NCI-H187 treated with DMSO at 0.1 percent for 48 hours (cell line): ENCODE measurements around the gene KCNJ13.

ENCODE experiments used
- DNase-seq: peaks from one replicate; lab custom pipeline; 2025; lab: John Stamatoyannopoulos, UW

Gene KCNJ13

GRCh38 chr2:232776435-232776834, at the start of gene KCNJ13:
TSS of gene KCNJ13 (minus strand) at chr2:232776565. CDS start at chr2:232771362, 5,203 bp downstream.
- no peak for DNase-seq

- DNase-seq: no peak
Observed at GRCh38 chr2:232817756-232818155, 41.4 kb upstream of the KCNJ13 start.

GRCh38 chr2:232816657-232817056, 40.3 kb upstream of the KCNJ13 start:
- peak; percentile 31 for DNase-seq

DNA sequence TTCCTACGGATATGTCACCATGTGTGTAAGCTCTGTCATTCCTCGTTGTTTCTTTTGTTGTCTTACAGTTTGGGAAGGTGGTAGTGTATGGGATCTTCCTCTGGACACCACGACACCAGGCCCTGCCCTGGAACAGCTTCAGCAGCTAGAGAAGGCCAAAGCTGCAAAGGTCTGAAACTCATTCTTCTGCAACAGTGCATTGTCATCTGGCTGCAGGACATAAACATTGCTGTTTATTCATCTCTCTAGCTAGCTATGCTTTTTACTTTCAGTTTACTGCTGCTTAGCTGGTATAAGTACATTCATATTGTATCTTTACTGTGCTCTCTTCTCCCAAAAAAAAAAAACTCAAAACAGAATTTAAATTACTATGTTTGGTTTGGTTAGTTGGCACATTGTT, 39.2 kb upstream of the KCNJ13 start:
- no peak for DNase-seq

DNA sequence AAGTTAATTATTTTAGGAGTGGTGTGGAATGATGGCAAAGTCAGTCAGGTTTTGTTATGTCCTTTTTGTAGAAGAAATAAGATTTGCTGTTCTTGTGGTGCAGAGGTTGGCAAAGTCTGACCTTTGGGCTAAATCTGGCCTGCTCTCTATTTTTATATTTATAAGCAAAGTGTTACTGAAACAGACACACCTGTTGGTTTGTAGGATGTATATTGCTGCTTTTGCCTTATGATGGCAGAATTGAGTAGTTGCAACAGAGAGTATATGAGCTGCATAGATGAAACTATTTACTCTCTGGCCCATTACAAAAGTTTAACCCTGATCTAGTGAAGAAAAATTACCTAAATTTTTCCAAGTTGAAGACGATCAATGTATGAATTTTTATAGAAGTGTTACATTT, 34.1 kb upstream of the KCNJ13 start:
- no peak for DNase-seq

DNA sequence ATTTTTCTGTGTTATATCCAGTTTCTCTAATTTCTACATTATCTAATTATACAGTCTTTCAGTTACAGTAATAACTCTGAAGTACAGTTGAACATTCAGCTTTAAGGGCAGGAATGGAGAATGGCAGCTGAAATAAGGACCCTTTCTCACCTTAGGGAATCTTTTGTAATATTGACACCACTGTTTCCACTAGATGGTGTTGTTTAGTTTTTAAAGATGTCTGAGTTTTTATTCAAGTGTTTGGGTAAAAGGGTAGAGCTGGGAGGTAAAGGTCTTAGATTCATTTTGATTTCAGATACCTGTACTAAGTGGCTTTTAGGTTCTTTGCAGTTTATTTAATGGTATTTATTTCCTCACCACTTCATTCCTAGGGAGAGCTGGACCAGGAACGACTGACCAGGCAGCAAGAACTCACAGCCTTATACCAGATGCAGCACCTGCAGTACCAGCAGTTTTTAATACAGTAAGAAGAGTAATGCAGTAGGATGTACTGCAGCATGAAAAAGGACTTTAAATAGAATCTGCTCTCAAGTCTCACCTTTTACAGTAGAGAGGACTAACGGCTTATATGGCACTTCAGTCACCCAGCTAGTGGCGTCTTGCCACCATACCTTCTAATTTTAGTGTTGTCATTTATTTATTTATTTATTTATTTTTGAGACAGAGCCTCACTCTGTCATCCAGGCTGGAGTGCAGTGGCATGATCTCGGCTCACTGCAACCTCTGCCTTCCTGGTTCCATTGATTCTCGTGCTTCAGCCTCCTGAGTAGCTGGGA, 33.2 kb upstream of the KCNJ13 start:
- no peak for DNase-seq

DNA sequence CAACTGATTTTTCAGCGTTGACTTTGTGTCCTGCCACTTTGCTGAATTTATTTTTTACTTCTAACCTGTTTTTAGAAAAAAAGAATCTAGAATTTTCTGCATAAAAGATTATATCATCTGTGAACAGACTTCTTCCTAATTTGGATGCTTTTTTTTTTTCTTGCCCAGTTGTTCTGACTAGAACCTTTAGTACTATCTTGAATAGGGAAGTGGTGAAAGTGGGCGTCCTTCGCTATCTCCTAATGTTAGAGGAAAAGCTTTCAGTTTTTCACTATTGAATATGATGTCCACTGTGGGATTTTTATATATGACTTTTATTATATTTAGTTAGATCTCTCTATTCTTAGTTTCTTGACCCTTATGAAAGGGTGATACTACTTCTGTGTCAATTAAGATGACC, 25.7 kb upstream of the KCNJ13 start:
- DNase-seq: no peak

- no peak for DNase-seq
Observed at GRCh38 chr2:232800166-232800565, 23.8 kb upstream of the KCNJ13 start.

GRCh38 chr2:232798187-232798586, 21.8 kb upstream of the KCNJ13 start:
- no peak for DNase-seq

- DNase-seq: no peak
Observed at GRCh38 chr2:232795920-232796319, 19.6 kb upstream of the KCNJ13 start.

DNA sequence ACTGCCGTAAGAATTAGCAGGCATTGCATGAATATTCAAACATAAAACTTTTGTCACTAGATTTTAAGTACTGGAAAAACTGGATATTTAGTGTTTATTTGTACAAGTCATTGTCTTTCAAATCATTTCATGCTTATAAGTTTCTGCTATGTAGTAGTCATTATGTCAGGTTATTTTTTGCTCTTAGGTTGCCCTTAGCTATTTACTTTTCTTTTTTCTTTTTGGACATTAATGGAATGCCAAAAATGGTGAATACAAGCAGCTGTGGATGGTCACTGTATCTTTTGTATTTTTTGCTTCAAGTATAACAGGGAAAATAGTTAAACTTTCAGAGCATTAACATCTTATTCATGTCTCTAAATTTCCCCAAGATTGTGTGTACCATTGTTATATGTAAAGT, 18.6 kb upstream of the KCNJ13 start:
- no peak for DNase-seq

- no peak for DNase-seq
Observed at GRCh38 chr2:232793271-232793670, 16.9 kb upstream of the KCNJ13 start.

GRCh38 chr2:232791518-232791917, 15.2 kb upstream of the KCNJ13 start:
- no peak for DNase-seq

DNA sequence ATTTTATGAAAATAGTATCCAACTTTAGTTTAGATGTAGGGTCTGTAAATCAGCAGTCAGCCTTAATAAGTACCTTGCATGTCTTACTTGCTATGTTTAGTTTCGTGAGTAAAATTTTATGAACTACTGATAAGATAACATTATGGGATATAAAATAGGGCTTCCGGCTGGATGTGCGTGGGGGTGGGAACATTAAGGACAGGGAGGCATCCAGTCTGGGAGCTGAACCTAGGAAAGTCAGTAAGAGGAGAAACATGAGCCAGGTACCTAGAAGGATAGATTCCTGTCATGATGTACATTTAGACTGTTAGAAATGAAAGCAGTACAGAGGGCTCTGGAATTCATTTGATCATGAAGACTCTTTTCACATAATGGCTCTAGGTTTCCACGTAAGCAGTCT, 12.7 kb upstream of the KCNJ13 start:
- no peak for DNase-seq

- DNase-seq: no peak
Observed at GRCh38 chr2:232787806-232788205, 11.4 kb upstream of the KCNJ13 start.

DNA sequence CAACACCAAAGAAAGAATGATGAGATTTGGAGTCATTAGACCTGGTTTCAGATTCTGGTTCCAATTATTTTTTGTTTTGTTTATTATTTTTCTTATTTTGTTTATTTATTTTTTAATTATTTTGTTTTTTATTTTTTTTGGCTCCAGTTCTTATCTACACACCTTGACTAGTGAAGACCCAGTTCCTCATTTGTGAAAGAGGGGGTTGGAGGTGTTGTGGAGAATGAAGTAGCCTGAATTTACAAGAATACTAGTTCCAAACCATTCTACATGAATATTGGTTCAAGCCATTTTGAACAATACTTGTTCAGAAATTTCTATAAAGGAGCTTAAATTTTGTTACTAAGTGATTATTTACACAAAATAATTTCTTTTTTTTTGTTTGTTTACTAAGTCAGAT, 6.9 kb upstream of the KCNJ13 start:
- DNase-seq: no peak

DNA sequence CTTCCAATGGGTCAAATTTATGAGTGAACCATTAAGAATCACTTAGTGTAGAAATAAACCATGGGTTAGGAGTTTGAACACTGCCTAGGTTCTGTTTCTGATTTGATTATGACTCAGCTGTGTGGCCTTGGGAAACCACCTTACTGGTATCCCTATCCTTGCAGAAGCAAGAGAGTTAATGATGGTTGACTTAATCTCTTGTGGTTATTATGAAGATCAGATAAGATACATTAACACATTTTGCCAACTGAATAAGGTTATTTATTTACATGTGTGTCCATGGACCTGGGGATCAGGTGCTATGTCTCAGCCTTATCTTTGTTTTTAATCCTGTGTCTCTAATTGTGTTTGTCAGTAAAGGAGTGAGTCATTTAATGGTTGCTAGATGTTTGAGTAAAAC, 5.4 kb upstream of the KCNJ13 start:
- no peak for DNase-seq

DNA sequence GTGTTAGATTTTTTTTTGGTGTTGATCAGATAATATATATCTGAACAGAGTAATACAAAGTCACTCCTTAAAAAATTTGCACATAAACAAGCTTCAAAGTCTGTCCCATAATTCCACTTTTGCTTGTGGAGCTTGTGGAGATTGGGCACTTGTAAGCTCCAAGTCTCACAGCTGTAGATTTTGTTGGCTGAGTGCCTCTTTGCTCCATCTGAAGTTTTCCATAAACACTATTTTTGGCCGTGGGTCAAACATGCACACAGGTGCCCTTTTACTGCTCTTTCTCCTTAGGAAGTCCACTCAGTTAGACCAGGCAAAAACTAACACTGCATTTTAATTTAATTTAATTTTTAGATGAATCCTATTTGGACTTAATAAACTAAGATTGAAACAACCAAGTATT, 3.6 kb upstream of the KCNJ13 start:
- DNase-seq: no peak

DNA sequence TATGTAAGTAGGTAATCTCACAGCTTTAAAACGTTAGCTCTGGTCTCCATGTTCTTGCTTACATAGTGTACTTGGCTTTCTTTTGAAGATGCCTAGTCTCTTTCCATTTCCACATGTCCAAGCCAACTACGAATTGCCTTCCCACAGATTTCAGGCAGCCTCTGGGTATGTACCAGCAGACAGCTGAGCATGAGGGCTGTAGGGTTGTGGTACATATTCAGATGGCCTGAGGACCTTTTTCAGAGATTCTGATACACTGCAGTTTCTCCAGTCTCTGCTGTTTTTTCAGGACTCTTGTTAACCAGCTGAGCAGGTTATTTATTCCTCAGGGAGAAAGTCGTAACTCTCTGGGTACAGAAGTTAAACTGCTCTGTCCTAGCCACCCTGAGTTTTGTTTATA, 3.1 kb upstream of the KCNJ13 start:
- DNase-seq: no peak

GRCh38 chr2:232777276-232777675, 911 bp upstream of the KCNJ13 start:
- DNase-seq: no peak

- DNase-seq: no peak
Observed at GRCh38 chr2:232773815-232774214, 2.5 kb downstream of the KCNJ13 start.

- no peak for DNase-seq
Observed at GRCh38 chr2:232772531-232772930, 3.8 kb downstream of the KCNJ13 start.

DNA sequence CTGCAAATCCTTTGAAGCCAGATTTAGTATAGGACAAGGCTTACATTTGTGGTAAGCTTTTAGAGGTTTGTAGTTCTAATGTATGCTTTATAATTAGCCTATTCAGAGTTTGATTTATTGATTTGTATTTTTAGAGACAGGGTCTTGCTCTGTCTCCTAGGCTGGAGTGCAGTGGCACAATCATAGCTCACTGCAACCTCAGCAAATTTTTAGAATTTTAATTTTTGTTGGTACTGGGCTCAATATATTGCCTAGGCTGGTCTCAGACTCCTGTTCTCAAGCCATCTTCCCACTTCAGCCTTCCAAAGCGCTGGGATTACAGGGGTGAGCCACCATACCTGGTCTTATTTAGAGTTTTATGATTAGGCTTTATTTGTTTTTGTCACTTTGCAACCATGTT, 4.5 kb downstream of the KCNJ13 start:
- DNase-seq: no peak

DNA sequence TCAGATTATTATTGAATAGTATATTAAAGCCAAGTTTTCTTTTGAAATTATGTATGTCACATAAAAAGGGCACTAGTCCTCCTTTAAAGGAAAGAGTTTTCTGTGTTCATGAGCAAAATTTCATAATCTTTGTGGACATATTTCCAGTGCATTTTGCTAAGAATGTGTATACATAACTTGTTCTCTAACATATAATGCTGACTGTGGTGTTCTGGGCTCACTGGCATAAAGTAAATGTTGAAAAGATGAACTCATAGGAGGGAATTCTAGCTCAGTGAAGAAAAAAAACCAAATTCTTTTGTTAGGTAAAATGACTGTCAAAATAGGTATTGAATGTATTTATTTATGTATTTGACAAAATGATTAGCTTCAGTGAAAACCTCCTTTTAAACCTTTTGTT, 6.2 kb downstream of the KCNJ13 start:
- DNase-seq: no peak
